IPS-18a (cell line): ENCODE measurements around the gene EFNA3.

Experiments used
- H3K27ac ChIP-seq: one replicate; pipeline ENCODE4 v1.5.1; 2013; ENCODE audit warnings: low read length
- H3K27me3 ChIP-seq: one replicate; pipeline ENCODE4 v1.6.1; 2013; ENCODE audit warnings: mild to moderate bottlenecking, low read length; ENCODE audit not compliant: control insufficient read depth, insufficient read depth
- H3K36me3 ChIP-seq: one replicate; pipeline ENCODE4 v1.6.1; 2013; ENCODE audit warnings: low read depth, low read length; ENCODE audit not compliant: control insufficient read depth
- H3K4me1 ChIP-seq: one replicate; pipeline ENCODE4 v1.6.1; 2013; ENCODE audit warnings: low read depth, low read length; ENCODE audit not compliant: control insufficient read depth
- H3K4me3 ChIP-seq: one replicate; pipeline ENCODE4 v1.5.1; 2013; ENCODE audit warnings: low read length
- H3K9ac ChIP-seq: one replicate; pipeline ENCODE4 v1.6.1; 2013; ENCODE audit warnings: mild to moderate bottlenecking, low read length, moderate library complexity
- H3K9me3 ChIP-seq: one replicate; pipeline ENCODE4 v1.6.1; 2013; ENCODE audit warnings: low read depth, low read length; ENCODE audit not compliant: control insufficient read depth

EFNA3 gene

DNA sequence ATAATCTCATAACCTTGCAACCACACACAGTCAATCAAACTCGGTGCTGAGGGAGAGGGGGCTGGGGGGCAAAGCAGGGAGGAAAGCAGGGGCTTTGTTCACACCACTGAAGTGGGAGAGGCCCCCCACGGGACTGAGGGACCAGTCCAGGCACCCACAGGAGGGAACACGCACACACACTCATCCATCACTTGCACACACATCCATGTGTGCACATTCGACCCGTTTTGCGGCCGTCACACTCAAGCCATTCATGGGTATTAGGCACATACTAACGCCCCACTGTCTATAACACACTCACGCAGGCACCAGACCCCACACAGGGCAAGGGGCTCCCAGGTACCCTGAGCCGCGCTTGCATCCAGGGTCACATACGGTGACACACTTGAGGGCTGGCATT lies 14.0 kb downstream of the EFNA3 start:
- Histone ChIP-seq H3K27ac (no peak overlapping the region), H3K4me3 (no peak overlapping the region), H3K36me3 (no peaks in the 10 kb centered on the region), H3K4me1 (no peaks in the 10 kb centered on the region), H3K9me3 (no peaks in the 10 kb centered on the region), H3K9ac (no peak overlapping the region), H3K27me3 (peaks cover 13% of the 10 kb centered on the region)

DNA sequence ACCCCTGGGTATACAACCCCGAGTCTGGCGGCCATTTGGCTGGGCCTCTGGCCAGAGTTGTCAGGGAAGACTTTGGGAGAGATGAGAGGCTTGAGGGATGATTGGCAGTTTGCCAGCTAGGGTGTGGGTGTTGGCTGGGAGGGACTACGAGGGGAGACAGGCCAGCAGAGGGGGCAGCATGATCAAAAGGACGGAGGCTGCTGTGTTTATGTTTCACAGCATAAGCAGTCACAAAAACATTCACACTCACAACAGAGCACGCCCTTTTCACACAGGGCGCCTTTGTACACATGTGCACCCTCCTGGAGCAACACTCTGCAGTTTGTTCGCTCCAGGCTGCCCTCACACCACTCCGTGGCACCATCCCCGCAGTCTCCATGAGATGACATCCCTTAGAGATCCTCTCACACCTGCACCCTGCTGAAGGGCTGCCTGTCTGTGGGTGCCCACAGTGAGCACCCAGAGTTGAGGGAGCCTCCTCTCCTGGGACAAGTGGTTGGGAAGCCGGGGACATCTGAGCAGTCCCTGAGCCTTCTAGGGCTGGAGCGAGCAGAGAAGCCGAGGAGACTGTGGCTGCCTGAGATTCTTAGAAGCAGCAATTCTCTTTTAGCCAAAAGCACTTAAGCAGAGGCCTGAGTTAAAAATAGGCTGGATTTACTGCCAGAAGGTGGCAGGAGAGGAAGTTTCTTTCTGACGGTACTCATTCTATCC lies 15.4 kb downstream of the EFNA3 start:
- H3K9ac ChIP-seq = no peak overlapping the region
- no peak overlapping the region for H3K27ac ChIP-seq
- H3K4me3 ChIP-seq = no peak overlapping the region
- peaks cover 13% of the 10 kb centered on the region for H3K27me3 ChIP-seq
- no peaks in the 10 kb centered on the region for H3K4me1 ChIP-seq
- H3K36me3 ChIP-seq = no peaks in the 10 kb centered on the region
- no peaks in the 10 kb centered on the region for H3K9me3 ChIP-seq

DNA sequence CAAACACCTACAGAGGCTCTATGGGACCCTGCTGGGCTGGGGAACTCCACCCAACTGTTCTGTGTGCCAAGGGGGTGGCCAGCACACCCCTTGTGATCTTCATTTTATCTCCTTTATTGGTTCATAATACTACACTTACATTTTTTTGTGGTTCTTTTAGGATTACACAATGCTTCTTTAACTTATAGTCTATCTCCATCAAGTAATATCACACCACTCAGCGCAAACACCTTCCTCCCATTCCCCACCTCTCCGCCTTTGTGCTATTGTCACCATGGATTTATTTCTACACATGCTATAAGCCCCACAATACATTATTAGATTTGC lies 15.9 kb downstream of the EFNA3 start:
- H3K36me3 ChIP-seq = no peaks in the 10 kb centered on the region
- no peak overlapping the region for H3K9ac ChIP-seq
- H3K9me3 ChIP-seq = no peaks in the 10 kb centered on the region
- peaks cover 13% of the 10 kb centered on the region for H3K27me3 ChIP-seq
- no peak overlapping the region for H3K27ac ChIP-seq
- no peak overlapping the region for H3K4me3 ChIP-seq
- no peaks in the 10 kb centered on the region for H3K4me1 ChIP-seq

DNA sequence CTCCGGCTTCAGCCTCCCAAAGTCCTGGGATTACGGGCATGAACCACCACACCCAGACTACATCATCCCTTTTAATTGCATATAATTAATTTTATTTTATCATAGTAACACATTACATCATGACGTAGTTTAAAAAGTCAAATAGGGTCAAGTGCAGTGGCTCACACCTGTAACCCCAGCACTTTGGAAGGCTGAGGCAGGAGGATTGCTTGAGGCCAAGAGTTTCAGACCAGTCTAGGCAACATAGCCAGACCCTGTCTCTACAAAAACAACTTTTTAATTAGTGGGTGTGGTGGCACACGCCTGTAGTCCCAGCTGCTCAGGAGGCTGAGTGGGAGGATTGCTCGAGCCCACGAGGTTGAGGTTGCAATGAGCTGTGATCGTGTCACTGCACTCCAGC lies 20.7 kb downstream of the EFNA3 start:
- Histone ChIP-seq H3K4me1 (no peaks in the 10 kb centered on the region), H3K27ac (no peak overlapping the region), H3K9ac (no peak overlapping the region), H3K4me3 (no peak overlapping the region), H3K36me3 (no peaks in the 10 kb centered on the region), H3K27me3 (no peaks in the 10 kb centered on the region), H3K9me3 (no peaks in the 10 kb centered on the region)

DNA sequence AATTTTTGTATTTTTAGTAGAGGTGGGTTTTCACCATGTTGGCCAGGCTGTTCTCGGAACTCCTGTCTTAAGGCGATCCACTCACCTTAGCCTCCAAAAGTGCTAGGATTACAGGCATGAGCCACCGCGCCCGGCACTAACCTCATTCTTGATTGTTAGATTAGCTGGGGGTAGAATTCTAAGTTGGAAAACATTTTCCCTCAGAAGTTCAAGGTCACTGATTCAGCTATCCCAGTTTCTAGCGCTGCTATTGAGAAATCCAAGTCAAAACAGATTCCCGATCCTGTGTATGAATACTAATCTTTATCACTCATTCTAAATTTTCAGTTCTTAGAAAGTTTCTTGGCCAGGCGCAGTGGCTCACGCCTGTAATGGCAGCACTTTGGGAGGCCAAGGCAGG lies 24.7 kb downstream of the EFNA3 start:
- Histone ChIP-seq H3K36me3 (no peaks in the 10 kb centered on the region), H3K4me1 (no peaks in the 10 kb centered on the region), H3K27me3 (no peaks in the 10 kb centered on the region), H3K27ac (no peak overlapping the region), H3K4me3 (no peak overlapping the region), H3K9me3 (no peaks in the 10 kb centered on the region), H3K9ac (no peak overlapping the region)

DNA sequence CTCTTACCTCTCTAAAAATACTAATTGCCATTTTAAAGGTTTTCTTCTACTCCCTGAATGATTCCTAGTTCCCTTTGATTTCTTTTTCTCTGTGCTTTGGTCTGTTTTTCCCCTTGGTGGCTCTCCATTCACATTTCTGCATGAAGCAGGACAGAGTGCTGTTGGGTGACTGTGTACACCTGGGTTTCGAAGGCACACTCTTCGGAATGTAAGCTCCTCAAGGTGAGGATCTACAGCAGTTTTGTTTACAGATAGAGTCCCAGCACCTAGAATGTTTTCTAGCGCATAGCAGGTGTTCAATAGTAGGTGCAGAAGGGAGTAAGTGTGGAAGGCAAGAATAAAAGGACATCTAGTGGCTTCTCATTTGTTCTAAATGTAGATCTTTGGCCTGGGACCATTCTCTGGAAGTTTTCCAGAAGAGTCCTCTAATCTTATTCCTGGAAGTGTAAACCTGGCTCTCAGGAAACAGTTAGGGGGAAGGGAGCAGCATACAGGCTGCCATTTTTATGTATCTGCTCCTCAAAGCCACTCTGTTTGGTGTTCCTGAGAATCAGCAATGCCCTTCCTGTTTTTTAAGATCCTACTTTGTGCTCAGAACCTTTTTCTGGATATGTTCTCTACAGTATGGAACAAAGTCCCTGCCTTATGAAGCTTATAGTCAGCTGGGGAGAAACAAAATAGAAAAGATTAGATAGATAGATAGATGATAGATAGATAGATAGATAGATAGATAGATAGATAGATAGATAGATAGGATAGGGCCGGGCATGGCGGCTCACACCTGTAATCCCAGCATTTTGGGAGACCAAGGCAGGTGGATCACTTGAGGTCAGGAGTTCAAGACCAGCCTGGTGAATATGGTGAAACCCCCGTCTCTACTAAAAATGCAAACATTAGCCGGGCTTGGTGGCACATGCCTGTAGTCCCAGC lies 26.2 kb downstream of the EFNA3 start:
- no peak overlapping the region for H3K9ac ChIP-seq
- no peaks in the 10 kb centered on the region for H3K27me3 ChIP-seq
- no peak overlapping the region for H3K27ac ChIP-seq
- no peak overlapping the region for H3K4me3 ChIP-seq
- no peaks in the 10 kb centered on the region for H3K9me3 ChIP-seq
- H3K4me1 ChIP-seq = no peaks in the 10 kb centered on the region
- no peaks in the 10 kb centered on the region for H3K36me3 ChIP-seq

DNA sequence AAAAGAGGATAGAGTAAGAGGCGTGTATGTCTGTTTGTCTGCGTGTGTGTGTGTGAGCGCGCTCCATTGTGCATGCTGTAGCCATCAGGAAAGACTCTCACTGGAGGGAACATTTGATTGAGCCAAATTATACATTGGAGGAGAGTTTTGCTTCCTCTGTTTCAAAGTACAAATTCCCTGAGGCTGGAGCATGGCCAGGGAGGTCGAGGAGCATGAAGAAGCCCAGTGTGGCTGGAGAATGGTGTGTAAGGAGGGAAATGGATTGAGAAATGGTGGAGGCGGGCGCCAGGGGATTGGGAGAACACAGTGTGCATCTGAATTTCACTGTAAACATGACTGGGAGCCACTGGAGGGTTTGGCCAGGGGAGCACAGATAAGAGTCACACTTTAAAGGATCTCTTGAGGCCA lies 27.0 kb downstream of the EFNA3 start:
- no peaks in the 10 kb centered on the region for H3K36me3 ChIP-seq

DNA sequence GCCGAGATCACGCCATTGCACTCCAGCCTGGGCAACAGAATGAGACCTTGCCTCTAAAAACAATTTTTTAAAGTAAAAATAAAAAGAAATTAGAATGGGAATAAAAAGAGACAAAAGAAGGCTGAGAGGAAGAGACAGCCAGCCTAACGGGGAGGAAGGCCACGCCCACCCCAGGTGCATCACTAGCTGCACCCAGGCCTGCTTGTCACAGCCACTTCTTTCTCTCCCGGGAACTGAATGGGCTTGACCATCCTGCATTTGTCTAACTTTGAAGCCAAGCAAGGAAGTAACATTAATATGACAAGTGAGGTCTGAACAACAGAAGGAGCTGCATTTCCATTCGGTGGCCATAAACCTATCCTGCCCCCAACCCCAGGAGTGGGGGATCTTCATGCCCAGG lies 28.2 kb downstream of the EFNA3 start:
- Histone ChIP-seq H3K4me3 (no peak overlapping the region), H3K27me3 (no peaks in the 10 kb centered on the region), H3K9me3 (no peaks in the 10 kb centered on the region), H3K9ac (no peak overlapping the region), H3K36me3 (no peaks in the 10 kb centered on the region), H3K4me1 (no peaks in the 10 kb centered on the region), H3K27ac (no peak overlapping the region)

More for the DNA sequence above, 27.0 kb downstream of the EFNA3 start:
- H3K27me3 ChIP-seq = no peaks in the 10 kb centered on the region
- no peaks in the 10 kb centered on the region for H3K4me1 ChIP-seq
- H3K27ac ChIP-seq = no peak overlapping the region
- H3K4me3 ChIP-seq = no peak overlapping the region
- no peaks in the 10 kb centered on the region for H3K9me3 ChIP-seq
- H3K9ac ChIP-seq = no peak overlapping the region

DNA sequence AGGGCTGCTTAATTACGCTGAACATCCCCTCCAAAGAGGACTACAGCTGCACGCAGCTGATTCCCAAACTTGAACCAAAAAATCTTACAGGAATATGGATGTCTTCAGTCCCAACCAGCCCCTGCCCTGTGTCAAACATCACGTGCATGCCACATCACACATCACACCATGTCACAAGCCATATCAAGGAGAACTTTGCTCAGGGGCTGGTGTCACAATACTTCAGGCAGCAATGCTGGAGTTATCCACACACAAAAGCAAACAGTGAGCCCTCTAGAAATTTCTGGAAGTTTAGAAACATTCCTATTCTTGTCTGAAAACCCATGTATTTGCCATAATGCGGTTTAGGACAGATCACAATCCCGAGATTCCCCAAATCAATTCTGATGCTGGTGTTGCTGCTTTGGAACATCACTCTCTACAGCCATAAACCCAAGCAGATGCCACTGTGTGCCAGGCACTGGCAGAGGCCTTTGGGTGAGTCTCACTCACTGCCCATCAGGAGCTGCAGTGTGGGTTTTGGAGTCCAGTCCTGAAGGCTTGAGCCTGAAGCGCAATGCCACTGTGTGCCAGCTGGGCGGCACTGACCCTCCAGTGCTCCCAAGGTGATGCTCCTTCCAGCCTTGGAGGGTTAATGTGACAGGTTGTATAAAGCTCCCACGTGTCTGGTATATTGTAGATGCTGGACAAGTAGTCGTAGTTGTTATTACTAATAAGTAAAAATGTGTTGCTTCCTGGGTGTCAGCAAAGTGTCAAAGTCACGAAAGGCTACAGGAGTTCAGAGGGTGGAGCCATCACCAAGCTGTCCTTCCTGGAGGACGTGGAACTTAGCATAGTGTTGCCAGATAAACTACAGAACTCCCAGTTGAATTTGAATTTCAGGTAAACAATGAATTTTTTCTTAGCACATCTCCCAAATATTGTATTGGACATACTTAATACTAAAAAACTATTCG lies 28.9 kb downstream of the EFNA3 start:
- no peaks in the 10 kb centered on the region for H3K9me3 ChIP-seq
- H3K36me3 ChIP-seq = no peaks in the 10 kb centered on the region
- no peaks in the 10 kb centered on the region for H3K27me3 ChIP-seq
- H3K9ac ChIP-seq = no peak overlapping the region
- H3K27ac ChIP-seq = no peak overlapping the region
- H3K4me3 ChIP-seq = no peak overlapping the region
- H3K4me1 ChIP-seq = no peaks in the 10 kb centered on the region

DNA sequence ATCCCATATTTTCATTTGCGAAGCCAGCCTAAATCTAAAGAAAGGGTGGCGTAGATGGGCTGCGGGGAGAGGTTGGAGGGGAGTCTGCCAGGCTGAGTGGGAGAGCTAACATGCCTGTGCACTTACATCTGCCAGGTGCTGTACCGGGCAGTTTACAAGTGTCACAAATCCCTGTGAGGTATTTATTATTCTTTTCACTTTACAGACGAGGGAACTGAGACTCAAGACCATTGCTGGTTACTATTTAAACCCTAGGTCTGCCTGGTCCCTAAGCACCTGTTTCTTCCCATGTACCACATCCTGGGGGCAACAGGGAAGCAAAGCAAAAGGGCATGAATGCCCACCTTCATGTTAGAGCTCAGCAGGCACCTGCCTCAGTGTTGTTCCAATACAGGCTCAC lies 29.7 kb downstream of the EFNA3 start:
- no peak overlapping the region for H3K9ac ChIP-seq
- no peaks in the 10 kb centered on the region for H3K27me3 ChIP-seq
- no peaks in the 10 kb centered on the region for H3K36me3 ChIP-seq
- no peak overlapping the region for H3K4me3 ChIP-seq
- H3K4me1 ChIP-seq = no peaks in the 10 kb centered on the region
- no peak overlapping the region for H3K27ac ChIP-seq
- H3K9me3 ChIP-seq = no peaks in the 10 kb centered on the region

DNA sequence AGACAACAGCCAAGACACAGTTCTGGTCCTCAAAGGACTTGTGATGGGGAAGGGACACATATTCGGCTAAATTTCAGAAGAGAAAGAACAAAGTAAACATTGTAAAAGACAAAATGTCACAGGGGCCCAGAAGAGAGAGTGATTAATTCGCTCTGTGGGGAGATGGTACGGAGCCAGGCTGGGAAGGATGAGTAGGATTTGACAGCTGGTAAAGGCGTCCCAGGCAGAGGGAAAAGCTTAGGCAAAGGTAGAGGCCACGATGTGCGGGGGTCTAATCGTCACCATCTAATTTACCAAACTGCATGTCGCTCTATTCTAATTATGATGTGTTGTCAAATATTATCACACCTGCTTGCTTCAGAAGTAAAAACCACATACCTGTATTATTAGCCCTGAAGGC lies 31.7 kb downstream of the EFNA3 start:
- Histone ChIP-seq H3K4me3 (no peak overlapping the region), H3K4me1 (no peaks in the 10 kb centered on the region), H3K9me3 (no peaks in the 10 kb centered on the region), H3K9ac (no peak overlapping the region), H3K36me3 (no peaks in the 10 kb centered on the region), H3K27me3 (no peaks in the 10 kb centered on the region), H3K27ac (no peak overlapping the region)
